ENCODE results near the gene KCNK7. TPM values are rescaled to one million over a fixed set of nuclear protein-coding genes. Genes with fewer than 3 reads are reported as not detected.

Gene KCNK7
- total and polyA plus RNA-seq, 2 experiments from 2014 or later = 0.37 TPM; not detected in 1

- no peak overlapping the region for H2AFZ ChIP-seq
- H3K9me2 ChIP-seq (replicated peaks; ENCODE audit: insufficient read depth) = no peaks in the 10 kb centered on the region
- H3K36me3 ChIP-seq (replicated peaks; ENCODE audit: insufficient read depth, low read depth) = no peaks in the 10 kb centered on the region
- WGBS (ENCODE audit: low lambda C conversion rate, missing lambda C conversion rate) = 87% methylated on average over 37 of the region's 37 CpGs
- no peak overlapping the region for H3K27ac ChIP-seq
- H3K9me3 ChIP-seq (ENCODE audit: low read depth) = no peaks in the 10 kb centered on the region
- no peak overlapping the region for H3K4me3 ChIP-seq
- TF ChIP-seq EZH2phosphoT487 (IDR thresholded peaks at IDR 0.05; ENCODE audit: low read depth, severe bottlenecking, unreplicated experiment) (no peak), EZH2 (IDR thresholded peaks at IDR 0.05; ENCODE audit: borderline replicate concordance) (no peak), CTCF (IDR thresholded peaks at IDR 0.05; ENCODE audit: poor library complexity) (no peak)
- H3K27me3 ChIP-seq = no peaks in the 10 kb centered on the region
- peaks cover 54% of the 10 kb centered on the region for H4K20me1 ChIP-seq (ENCODE audit: insufficient read depth, poor library complexity, severe bottlenecking)
- DNase-seq (ENCODE audit: low spot score) = no peak
- H3K79me2 ChIP-seq = peaks cover 41% of the 10 kb centered on the region
- peak overlapping the region; percentile 73 for H3K4me2 ChIP-seq
- H3K4me1 ChIP-seq (ENCODE audit: insufficient read depth) = peaks cover 25% of the 10 kb centered on the region
Measured at GRCh38 chr11:65607614-65608426, 12.2 kb upstream of the KCNK7 start.

GRCh38 chr11:65606876-65607613 lies 11.4 kb upstream of the KCNK7 start:
- 39% methylated on average over 55 of the region's 67 CpGs for WGBS (ENCODE audit: low lambda C conversion rate, missing lambda C conversion rate)
- Histone ChIP-seq H3K4me2 (peak overlapping the region; percentile 73), H3K27me3 (no peaks in the 10 kb centered on the region), H3K9me2 (replicated peaks; ENCODE audit: insufficient read depth) (no peaks in the 10 kb centered on the region), H3K4me3 (no peak overlapping the region), H4K20me1 (ENCODE audit: insufficient read depth, poor library complexity, severe bottlenecking) (peaks cover 46% of the 10 kb centered on the region), H3K36me3 (replicated peaks; ENCODE audit: insufficient read depth, low read depth) (no peaks in the 10 kb centered on the region), H3K79me2 (peaks cover 33% of the 10 kb centered on the region), H3K9me3 (ENCODE audit: low read depth) (no peaks in the 10 kb centered on the region), H3K4me1 (ENCODE audit: insufficient read depth) (peaks cover 17% of the 10 kb centered on the region), H3K27ac (peak overlapping the region; percentile 38), H2AFZ (no peak overlapping the region)
- peak; percentile 93 for DNase-seq (ENCODE audit: low spot score)
- TF ChIP-seq EZH2phosphoT487 (IDR thresholded peaks at IDR 0.05; ENCODE audit: low read depth, severe bottlenecking, unreplicated experiment) = no peak
- TF ChIP-seq EZH2 (IDR thresholded peaks at IDR 0.05; ENCODE audit: borderline replicate concordance) = no peak
- no peak for TF ChIP-seq CTCF (IDR thresholded peaks at IDR 0.05; ENCODE audit: poor library complexity)

GRCh38 chr11:65604258-65604657 lies 8.7 kb upstream of the KCNK7 start:
- Histone ChIP-seq H3K27ac (no peak overlapping the region), H3K36me3 (replicated peaks; ENCODE audit: insufficient read depth, low read depth) (no peaks in the 10 kb centered on the region), H3K4me3 (no peak overlapping the region), H3K9me3 (ENCODE audit: low read depth) (no peaks in the 10 kb centered on the region), H4K20me1 (ENCODE audit: insufficient read depth, poor library complexity, severe bottlenecking) (peaks cover 19% of the 10 kb centered on the region), H3K27me3 (no peaks in the 10 kb centered on the region), H3K9me2 (replicated peaks; ENCODE audit: insufficient read depth) (no peaks in the 10 kb centered on the region), H2AFZ (no peak overlapping the region), H3K79me2 (peaks cover 7% of the 10 kb centered on the region), H3K4me2 (no peak overlapping the region), H3K4me1 (ENCODE audit: insufficient read depth) (peaks cover 12% of the 10 kb centered on the region)
- WGBS (ENCODE audit: low lambda C conversion rate, missing lambda C conversion rate) = 100% methylated on average over 1 of the region's 1 CpG
- no peak for TF ChIP-seq EZH2 (IDR thresholded peaks at IDR 0.05; ENCODE audit: borderline replicate concordance)
- no peak for DNase-seq (ENCODE audit: low spot score)

- Histone ChIP-seq H3K27ac (no peak overlapping the region), H3K9me3 (ENCODE audit: low read depth) (no peaks in the 10 kb centered on the region), H3K4me1 (ENCODE audit: insufficient read depth) (no peaks in the 10 kb centered on the region), H3K9me2 (replicated peaks; ENCODE audit: insufficient read depth) (no peaks in the 10 kb centered on the region), H3K4me2 (no peak overlapping the region), H3K27me3 (no peaks in the 10 kb centered on the region), H2AFZ (no peak overlapping the region), H3K79me2 (no peaks in the 10 kb centered on the region), H3K4me3 (no peak overlapping the region), H3K36me3 (replicated peaks; ENCODE audit: insufficient read depth, low read depth) (no peaks in the 10 kb centered on the region), H4K20me1 (ENCODE audit: insufficient read depth, poor library complexity, severe bottlenecking) (no peaks in the 10 kb centered on the region)
- DNase-seq (ENCODE audit: low spot score) = no peak
- no peak for TF ChIP-seq CTCF (IDR thresholded peaks at IDR 0.05; ENCODE audit: poor library complexity)
- TF ChIP-seq EZH2 (IDR thresholded peaks at IDR 0.05; ENCODE audit: borderline replicate concordance) = no peak
- TF ChIP-seq EZH2phosphoT487 (IDR thresholded peaks at IDR 0.05; ENCODE audit: low read depth, severe bottlenecking, unreplicated experiment) = no peak
- 100% methylated on average over 4 of the region's 6 CpGs for WGBS (ENCODE audit: low lambda C conversion rate, missing lambda C conversion rate)
Measured at GRCh38 chr11:65599955-65600246, 4.3 kb upstream of the KCNK7 start.

All from hepatocyte (in vitro differentiated cells).